Measurements from ENCODE around the gene SELENOI.
"Not testable (repeated sequence)": the region's sequence is repeated elsewhere in the genome, so short reads cannot be mapped to it uniquely, and the experiment has no call there.

The SELENOI gene

DNA sequence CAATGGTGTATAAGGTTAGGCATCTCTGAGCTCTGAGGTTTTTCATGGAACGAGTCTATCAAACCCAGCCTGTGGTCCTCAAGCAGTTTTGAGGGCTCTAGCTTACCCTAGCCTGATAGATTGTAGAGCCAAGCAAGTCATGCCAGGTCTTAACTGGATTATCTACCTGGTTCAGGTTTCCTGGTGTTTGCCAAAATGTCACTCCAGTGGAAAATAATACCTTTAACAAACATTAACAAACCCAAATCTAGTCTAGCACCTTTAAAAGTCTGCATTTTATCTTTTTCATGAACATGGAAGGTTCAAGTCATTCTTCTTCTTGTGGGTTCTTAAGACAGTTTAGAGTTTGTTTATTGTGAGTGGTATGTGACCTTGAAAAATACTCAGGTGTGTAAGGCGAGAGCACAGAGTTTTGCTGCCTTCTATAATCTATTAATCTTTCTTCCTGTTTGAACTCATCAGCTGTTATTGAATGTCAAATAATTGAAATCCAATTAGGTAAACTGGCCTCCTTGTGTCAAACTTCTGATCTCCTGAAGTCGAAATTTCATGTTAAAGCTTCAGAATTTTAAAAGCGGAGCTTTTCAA lies 14.0 kb downstream of the SELENOI start:
- no peak for DNase-seq (ENCODE audit: low read depth)

DNA sequence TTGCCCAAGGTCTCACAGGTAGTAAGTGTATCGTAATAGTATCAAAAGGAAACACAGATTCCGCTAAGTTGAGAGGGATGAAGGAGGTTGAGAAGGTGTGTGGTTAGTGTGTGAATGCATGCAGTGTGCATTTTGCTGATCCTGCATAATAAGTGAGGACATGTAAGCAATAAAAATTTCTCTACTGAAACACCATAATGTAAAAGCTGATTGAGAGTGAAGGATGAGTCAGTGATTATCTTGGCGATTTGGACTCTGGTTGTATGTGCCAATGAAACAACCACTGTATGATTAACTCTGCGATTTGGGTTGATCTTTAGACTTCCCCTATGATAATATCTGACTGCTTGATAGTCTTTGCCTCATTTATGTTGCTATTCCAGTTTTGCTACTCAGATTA lies 17.4 kb downstream of the SELENOI start:
- no peak for DNase-seq (ENCODE audit: low read depth)

DNA sequence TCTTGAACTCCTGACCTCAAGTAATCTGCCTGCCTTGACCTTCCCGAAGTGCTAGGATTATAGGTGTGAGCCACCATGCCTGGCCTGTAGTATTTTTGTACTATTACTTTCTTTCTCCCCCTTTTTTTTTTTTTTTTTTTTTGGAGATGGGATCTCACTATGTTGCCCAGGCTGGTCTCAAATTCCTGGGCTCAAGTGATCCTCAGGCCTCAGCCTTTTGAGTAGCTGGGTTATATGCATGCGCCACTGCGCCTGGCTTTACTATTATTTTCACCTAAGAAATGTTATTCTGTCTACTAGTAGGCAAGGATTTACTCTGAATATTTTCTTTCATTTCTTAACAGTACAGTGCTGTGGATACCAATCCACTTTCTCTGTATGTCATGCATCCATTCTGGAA lies 18.0 kb downstream of the SELENOI start:
- DNase-seq (ENCODE audit: low read depth): no peak

DNA sequence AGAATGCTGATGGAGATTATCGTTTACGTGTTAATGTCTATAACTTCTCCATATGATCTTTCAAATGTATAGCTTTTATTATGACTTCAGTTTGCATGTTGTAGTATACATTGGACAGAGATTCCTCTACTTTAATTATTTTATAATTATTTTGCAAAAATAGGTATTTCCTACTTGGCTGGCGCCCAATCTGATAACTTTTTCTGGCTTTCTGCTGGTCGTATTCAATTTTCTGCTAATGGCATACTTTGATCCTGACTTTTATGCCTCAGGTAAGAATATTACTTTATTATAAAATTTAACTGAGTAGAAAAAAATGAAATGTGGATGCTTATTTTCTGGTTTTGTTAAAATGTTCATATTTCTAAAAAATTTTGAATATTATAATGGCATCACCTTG lies 18.7 kb downstream of the SELENOI start:
- no peak for DNase-seq (ENCODE audit: low read depth)

DNA sequence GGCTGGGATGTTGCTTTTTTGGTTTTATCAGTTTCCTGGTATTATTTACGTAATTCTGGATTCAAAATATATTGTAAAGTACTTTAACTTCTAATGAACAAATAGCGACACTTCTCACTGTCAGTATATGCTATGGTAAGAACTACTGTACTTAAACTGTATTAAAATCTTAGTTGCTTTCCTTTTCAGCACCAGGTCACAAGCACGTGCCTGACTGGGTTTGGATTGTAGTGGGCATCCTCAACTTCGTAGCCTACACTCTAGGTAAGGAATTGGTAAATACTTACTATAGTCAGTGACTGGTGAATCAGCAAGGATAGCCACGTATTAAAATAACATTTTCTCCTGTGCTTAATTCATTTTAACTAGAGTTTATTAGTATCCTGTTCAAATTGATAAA lies 21.0 kb downstream of the SELENOI start:
- DNase-seq (ENCODE audit: low read depth): no peak

DNA sequence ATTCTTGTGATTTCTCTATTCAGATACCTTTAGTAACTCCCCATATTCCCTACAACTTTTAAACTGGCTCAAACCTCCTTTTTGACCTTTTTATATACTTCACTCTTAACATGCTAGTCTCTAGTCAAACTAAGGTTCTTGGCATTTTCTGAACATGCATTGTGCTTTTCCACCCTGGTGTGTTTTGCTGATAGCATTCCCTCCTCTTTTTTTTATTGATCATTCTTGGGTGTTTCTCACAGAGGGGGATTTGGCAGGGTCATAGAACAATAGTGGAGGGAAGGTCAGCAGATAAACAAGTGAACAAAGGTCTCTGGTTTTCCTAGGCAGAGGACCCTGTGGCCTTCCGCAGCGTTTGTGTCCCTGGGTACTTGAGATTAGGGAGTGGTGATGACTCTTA lies 23.7 kb downstream of the SELENOI start:
- DNase-seq (ENCODE audit: low read depth): not testable (repeated sequence)

DNA sequence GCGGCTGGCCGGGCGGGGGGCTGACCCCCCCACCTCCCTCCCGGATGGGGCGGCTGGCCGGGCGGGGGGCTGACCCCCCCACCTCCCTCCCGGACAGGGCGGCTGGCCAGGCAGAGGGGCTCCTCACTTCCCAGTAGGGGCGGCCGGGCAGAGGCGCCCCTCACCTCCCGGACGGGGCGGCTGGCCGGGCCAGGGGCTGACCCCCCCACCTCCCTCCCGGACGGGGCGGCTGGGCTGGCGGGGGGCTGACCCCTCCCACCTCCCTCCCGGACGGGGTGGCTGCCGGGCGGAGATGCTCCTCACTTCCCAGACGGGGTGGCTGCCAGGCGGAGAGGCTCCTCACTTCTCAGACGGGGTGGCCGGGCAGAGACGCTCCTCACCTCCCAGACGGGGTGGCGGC lies 25.0 kb downstream of the SELENOI start:
- not testable (repeated sequence) for DNase-seq (ENCODE audit: low read depth)

DNA sequence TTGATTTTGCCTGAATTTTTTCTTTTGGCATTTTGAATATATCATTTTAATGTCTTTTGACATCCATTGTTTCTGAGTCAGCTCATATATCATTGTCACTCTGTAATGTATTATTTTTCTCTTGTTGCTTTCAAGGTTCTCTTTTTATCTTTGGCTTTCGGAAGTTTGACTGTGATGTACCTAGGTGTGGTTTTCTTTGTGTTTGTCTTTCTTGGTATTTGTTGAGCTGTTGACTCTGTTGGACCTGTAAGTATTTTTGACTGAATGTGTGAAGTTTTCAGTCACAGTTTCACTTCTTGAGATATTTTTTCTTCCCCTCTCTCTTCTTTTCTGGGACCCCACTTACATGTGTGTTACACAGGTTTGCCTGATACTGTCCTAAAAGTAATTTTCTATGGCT lies 30.9 kb downstream of the SELENOI start:
- DNase-seq (ENCODE audit: low read depth): no peak

DNA sequence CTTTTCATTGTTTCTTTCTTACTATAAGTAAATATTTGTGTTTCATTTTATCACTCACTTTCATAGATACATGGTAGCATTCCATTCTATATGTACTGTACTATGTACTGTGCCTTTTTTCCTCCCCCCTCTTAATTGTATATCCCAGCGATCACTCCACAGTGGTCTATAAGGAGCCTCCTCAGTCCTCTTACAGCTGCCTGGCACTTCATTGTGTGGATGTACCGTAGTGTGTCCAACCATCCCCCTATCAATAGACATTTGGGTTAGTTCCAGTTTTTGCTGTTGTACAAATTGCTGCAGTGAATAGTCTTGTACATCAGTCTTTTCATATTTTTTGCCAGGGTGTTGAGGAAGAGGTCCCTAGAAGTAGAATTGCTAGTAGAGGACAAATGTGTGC lies 34.3 kb downstream of the SELENOI start:
- no peak for DNase-seq (ENCODE audit: low read depth)

DNA sequence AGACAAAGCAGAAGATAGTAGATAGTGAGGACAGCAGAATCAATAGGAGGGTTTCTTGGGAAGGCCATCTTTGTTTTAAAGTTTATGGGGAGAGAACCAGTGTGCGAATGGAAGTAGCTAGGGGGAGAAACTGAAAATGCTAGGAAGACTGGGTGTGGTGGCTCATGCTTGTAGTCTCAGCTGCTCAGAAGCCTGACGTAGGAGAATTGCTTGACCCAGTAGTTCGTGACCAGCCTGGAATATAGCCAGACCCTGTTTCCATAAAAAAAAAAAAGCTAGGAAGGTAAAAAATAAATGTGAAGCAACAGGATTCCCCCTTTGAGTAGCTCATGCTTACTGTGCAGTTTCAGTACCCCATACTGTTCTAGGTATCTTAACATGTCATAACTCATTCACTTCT lies 36.6 kb downstream of the SELENOI start:
- DNase-seq (ENCODE audit: low read depth): no peak

DNA sequence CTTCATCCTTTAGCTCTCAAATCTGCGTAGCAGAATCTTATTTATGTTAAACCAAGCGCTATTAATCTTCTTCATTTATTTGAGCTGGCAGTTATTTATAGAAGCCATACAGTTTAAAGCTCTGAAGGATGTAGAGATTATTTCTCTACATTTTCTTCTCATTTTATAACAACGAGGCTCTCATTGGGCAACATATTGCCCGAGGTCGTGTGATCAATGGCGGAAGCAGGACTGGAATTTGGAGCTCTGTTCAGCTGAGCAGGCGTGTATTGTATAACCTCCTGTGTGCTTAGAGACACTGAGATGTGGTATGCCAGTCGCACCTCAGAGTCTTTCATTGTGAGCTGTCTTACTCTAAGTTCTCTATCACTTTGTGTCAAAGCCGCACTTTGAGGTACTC lies 38.2 kb downstream of the SELENOI start:
- DNase-seq (ENCODE audit: low read depth): no peak

DNA sequence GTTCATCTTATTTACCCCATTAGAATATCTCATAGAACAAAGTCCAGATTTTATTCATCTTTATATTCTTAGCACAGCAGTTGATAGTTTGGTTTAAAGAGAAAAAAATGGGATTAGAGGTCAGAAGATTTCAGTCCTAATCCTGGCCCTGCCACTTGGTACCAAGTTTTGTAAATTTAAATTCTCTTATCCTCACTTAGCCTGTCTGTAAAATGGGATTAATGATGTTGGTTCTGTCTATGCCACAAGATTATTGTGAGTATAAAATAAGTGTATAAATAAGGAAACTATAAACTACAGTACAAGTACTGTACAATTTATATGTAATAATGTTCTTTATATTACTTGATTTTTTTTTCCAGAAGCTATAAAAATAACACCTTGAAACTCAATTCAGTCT lies 38.7 kb downstream of the SELENOI start:
- DNase-seq (ENCODE audit: low read depth): no peak

DNA sequence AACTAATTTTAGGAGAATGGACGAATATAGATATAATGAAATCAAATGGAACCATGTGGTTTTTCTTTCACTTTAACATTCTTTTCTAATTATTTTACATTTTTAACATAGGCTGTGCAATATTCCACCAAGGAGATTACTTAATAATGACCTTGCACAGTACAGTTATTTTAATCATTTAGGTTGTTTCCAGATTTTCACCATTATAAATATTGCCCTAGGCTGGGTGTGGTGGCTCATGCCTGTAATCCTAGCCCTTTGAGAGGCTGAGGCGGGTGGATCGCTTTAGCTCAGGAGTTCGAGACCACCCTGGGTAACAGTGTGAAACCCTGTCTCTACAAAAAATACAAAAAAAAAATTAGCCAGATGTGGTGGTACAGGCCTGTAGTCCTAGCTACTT lies 41.2 kb downstream of the SELENOI start:
- no peak for DNase-seq (ENCODE audit: low read depth)

DNA sequence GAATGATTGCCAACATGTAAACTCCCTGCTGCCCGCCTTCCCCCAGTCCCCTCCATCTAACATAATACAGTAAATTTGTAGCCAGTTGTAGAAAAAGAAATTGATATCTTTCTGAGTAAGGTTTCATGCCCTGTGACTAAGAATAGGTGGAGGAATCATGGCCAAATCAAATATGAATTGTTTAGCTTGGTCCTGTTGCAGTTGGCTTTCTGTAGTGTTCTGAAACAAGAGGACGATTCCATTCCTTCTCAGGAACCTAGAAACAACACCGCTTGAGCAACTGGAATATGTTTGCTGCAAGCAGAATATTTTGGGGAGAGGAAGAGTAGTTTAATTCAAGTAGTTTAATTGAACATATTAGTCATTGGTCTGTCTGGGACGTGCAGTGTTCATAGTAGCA lies 48.8 kb downstream of the SELENOI start:
- DNase-seq (ENCODE audit: low read depth): no peak

DNA sequence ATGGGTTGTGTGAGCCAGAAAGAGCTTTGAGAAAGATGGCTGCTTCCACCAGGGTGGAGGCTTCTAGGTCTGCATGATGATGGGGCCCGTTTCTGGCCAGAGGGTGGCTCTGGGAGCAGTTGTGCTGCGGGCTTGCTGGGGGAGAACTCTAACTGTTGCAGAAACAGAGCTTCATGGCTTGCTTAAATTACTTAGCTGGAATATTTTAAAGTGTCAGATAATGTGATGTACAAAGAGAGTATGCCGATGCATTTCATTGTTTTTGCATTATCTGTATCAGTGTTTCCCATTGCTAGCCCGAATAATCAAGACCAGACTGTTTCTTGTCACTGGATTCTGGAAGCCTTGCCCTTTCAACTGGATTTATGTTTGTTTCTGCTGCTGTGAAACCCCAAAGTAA lies 49.5 kb downstream of the SELENOI start:
- DNase-seq (ENCODE audit: low read depth): no peak

DNA sequence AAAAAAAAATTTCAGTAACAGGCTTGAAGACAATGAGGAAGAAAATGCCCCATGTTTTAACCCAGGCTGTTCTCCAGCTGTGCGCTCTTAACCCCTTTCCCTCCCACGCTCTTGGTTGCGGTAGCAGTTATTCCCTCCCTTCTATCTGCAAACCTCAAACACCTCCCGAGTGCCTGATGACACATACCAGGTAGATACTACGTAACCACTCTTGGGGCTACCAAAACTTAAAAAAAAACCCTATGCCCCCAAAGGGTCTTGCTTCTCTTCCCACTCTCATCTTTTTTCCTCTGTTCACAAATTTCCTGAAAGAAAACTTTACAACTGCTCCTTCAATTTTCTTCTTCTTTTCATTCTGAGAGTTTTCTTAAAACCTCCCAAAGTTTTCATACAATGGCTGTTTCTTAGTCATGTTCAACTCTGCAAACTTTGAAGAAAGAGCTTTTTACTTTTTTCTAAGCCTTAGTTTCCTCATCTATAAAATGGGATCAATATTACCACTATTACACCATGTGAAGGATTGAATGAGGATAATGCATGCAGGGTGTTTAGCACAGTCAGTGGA lies 50.9 kb downstream of the SELENOI start:
- peak; percentile 31 for DNase-seq (ENCODE audit: low read depth)

DNA sequence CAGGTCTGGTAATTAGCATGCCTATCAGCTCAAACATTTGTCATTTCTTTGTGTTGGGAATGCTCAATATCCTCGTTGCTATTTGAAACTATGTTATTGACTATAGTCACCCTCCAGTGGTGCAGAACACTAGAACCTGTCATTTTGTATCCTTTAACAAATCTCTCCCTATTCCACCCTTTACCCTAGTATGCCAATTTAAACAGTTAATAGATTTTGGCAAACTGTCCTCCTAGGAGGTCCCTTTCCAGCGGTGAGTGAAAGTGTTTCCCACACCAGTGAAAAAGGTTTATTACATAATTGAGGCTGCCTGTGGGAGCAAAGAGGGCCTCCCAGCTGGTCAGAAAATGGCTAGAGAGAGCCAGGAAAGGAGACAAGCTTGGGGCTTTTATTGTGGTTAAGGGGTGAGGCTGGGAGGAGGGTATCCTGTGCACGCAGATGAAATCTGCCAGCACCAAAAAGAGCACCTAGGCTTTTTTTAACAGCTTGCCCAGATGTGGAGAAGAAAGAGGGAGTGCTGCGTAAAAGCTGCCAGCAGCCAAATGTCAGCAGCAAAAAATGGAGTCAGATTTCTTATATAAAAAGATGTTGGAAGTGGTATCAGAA lies 53.9 kb downstream of the SELENOI start:
- DNase-seq (ENCODE audit: low read depth): no peak

DNA sequence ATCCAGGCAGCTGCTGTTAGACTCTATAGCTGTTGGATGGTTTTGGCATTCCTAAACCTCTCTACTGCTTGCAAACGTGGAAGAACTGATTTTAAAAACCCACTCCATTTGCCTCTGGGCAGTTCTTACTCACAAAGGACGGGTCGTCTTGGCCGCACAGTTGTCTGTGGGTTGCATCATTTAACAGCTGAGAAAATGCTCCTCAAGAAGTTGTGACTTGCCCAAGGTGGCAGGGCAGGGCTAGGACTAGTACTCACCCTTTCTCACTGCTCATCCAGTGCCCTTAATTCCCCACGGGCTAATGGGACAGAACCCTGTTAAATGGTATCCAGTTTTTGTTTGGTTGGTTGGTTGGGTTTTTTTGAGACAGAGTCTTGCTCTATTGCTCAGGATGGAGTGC lies 54.8 kb downstream of the SELENOI start:
- DNase-seq (ENCODE audit: low read depth): no peak

DNA sequence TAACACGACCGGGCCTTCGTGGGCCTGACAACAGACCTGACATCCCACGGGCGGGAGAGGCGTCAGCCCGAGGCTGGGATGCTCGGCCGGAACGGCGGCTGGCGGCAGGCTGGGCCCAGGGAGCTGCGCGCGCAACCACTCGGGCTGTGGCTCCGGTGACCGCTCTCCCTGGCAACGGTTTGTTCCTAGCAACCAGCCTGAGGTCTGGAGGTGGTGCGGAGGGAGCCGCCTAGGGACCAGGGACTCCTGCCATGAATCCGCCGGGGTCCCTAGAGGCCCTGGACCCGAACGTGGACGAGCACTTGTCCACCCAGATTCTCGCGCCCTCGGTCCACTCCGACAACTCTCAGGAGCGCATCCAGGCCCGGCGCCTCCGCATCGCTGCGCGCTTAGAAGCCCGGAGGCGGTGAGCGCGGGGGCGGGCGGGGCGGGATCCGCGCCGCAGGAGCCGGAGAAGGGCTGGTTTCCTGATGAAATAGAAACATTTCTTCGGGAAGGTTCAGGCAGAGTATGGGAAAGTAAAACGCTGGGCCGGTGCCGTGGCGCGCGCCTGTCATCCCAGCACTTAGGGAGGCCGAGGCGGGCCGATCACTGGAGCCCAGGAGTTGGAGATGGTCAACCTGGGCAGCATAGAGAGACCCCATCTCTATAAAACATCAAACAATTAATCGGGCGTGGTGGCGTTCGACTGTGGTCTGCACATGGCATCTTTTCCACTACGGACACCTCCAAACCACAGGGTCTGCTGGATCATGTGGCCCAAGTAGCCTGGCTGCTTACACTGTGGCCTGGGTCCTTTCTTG lies 56.0 kb downstream of the SELENOI start, which contains the start of gene DRC1:
DRC1 (plus strand) TSS at position 182 of the 803 bp plus-strand sequence; CDS start at position 252, 70 bp downstream.
- DNase-seq (ENCODE audit: low read depth): peak; percentile 19

DNA sequence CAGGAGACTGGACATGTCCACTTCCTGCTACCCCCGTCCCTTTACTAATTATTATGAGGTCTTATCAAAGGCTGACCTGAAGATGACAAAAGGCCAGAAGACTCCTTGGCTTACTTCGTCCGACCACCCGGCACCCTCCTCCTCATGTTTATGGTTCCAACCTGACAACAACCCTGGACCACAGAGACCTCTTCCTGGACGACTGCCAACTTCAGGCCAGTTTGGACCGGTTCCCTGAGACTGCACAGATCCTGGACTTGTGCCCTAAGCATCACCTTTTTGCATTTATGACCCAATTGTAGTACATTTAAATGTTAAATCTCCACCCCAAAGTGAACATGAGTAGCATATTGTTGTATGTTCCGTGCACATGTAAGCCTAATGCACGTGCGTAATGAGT lies 61.6 kb downstream of the SELENOI start:
- DNase-seq (ENCODE audit: low read depth): no peak

DNA sequence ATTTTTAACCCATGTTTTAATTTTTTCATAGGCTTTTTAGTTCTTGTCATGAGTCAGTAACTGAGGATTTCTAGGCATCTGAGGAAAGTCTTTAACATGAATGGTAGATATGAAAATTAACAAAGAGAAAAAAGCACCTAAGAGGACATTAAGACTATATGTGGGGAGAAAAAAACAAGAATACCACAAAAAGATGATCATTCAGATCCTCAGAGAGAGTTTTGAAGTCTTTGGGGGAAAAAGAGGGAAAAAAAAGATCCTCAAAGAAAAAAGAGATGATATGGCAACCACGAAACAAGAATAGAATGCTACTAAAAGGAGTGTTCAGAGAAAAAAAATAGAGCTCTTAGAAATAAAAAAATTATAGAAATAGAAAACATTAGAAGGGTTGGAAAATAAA lies 63.8 kb downstream of the SELENOI start:
- no peak for DNase-seq (ENCODE audit: low read depth)

DNA sequence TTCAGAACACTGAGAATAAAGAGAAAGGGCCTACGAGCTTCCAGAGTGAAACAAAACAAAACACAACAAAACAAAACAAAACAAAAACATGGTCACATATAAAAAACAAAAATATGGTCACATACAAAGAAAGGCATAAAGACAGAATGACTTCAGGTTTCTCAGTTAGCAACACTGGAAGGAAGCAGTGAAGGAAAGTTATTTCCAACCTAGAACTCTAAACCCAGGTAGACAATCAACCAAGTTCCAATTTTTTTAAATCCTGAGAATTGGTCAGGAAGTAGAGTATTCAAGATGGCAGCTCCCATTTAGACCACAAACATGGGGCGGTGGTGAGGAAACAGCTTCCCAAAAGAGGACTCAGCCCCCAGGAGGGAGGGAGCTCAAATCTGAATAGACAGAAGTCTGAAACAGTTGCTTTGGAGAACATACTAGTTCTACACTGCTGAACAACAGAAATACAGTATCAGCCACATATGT lies 64.9 kb downstream of the SELENOI start:
- DNase-seq (ENCODE audit: low read depth): no peak

DNA sequence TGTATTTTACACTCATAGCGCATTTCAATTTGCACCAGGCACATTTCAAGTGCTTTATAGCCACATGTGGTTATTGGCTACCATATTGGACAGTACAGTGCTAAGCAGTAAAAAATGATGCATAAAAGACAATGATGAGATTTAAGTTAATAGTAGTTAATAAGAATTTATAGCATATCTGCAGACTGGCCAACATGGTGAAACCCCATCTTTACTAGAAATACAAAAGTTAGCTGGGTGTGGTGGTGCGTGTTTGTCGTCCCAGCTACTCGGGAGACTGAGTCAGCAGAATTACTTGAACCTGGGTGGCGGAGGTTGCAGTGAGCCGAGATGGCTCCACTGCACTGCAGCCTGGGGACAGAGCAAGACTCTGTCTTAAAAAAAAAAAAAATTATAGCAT lies 65.5 kb downstream of the SELENOI start:
- DNase-seq (ENCODE audit: low read depth): no peak
